T-helper 1 cell (primary cell): ENCODE results near the gene FAM13A.
"Not testable (repeated sequence)": the region's sequence is repeated elsewhere in the genome, so short reads cannot be mapped to it uniquely, and the experiment has no call there.

Experiments used
- DNase-seq, 5 donors: peaks; one replicate each; pipeline ENCODE4 v3.0.0-alpha.2; 2012 to 2020

Gene FAM13A

DNA sequence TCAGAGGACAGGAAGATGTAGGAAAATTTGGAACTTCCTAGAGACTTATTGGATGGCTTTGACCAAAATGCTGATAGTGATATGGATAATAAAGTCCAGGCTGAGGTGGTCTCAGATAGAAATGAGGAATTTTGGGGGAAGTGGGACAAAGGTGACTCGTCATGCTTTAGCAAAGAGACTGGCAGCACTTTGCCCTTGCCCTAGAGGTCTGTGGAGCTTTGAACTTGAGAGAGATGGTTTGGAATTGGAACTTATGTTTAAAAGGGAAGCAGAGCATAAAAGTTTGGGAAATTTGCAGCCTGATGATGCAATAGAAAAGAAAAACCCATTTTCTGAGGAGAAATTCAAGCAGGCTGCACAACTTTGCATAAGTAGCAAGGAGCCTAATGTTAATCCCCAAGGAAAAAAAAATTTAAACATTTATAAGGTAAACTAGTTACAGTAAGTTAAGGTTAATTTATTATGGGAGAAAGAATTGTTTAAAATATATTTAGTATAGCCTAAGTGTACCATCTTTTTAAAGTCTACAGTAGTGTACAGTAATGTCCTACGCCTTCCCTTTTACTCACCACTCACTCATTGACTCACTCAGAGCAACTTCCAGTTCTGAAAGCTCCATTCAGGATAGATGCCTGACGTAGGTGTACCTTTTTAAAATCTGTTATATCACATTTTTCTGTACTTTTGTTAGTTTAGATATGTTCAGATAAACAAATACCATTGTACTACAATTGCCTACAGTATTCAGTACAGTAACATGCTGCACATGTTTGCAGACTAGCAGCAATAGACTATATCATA, 101.2 kb downstream of the FAM13A start:
- DNase-seq = no peak

GRCh38 chr4:88953400-88953799, 103.6 kb downstream of the FAM13A start:
- DNase-seq = no peak

DNA sequence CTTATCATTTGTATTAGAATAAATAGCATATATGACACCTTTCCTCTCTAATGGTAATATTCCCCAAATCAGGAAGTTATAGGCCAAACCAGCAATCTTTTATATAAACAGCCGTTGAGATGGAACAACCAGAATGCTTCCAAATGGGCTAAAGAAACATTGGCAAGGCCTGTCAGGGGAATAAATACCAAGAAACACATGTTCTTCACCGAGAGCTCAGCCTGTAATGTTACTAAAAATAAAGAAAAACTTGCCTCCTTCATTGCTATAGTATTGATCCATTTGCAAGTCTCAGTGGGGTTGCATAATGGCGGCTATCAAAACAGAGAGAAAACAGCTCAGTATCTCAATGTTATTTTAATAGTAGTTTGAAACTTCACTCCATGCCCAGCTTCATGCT, 104.9 kb downstream of the FAM13A start:
- no peak for DNase-seq

DNA sequence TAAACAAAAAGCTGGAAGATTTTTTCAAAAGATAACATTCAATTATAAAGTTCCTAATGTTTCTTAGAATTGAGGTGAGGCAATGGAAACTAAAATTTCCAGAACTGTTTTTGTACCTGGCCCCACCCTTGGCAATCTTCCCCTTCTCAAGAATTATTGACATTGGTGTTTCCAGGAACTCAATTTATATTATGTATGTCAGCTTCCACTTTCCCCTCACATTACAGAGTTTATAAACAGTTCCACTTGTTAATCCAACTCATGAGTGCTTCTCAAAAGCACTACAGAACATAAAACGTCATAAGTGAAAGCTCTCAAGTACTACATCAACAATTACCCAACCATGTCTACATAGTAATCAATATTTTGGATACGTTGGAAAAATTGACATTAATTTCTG, 107.4 kb downstream of the FAM13A start:
- peak in 1 of 5 donors; percentile 38 for DNase-seq

DNA sequence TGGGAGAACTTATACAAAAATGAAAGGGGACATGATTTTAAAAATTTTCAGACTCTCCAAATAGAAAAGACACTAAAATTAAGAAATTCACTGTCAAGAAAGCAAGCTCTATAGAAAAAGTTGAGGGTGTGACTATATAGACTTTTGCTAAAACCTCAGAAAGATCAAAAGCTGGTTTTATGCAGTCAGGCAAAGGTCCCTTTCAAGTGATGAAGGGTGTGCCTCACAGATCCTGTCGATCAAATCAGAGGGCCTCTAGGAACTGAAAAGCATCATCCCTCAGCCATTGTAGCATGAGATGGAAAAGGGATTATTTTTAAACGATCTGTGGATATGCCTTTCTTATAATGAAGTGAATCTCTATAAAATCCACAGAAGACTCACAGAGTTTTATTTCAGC, 116.5 kb downstream of the FAM13A start:
- peak in 1 of 5 donors; percentile 27 for DNase-seq

GRCh38 chr4:88939697-88940096, 117.3 kb downstream of the FAM13A start:
- DNase-seq = no peak

DNA sequence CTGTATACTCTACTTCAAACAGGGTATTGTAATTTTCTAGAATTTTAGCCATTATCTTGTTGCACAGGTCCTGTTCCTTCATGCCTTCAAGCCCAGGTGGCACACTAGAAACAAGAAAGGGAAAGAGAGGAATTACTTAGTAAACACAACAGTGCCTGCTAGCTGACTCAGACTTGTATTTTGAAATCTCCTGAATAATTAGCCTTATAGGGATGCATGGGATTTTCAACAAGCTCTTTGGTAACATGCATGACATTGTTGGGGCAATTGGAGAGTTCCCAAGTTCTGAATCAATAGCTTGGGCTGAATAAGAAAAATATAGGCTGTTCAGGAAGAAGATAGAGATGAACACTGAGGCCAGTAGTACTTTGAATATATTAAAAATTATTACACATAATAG, 118.8 kb downstream of the FAM13A start:
- DNase-seq = no peak

GRCh38 chr4:88937081-88937480, 119.9 kb downstream of the FAM13A start:
- no peak for DNase-seq

DNA sequence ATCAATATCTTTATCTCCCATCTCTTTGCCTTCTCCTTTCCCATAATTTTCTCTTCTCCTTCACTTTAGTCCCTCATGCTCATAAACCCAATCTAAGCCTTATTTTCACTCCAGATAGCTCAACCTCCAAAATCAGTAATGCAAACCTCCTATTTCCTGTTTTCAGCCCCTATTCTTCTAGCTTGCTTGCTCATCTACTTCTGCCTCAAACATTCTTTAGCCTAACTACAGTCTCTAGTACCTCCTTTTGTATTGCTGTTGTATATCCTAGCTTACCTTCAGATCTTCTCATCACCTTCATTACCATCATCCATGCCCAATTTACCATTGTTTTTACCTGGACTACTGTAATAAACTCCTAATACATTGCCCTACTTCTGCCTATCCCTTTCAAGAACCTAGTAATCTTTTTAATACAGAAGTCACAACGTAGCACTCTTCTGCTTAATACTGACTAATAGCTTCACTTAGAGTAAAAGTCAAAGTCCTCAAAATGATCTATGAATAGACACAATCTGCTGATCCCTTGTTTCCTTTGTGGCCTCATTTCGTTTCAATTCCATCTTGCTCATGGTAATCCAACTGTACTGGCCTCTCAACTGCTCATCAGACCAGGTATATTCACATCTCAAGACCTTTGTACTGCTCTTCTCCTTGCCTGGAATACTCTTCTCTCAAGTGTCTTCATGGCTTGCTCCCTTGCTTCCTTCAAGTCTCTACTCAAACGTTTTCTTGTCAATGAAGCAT, 123.4 kb downstream of the FAM13A start:
- no peak for DNase-seq

DNA sequence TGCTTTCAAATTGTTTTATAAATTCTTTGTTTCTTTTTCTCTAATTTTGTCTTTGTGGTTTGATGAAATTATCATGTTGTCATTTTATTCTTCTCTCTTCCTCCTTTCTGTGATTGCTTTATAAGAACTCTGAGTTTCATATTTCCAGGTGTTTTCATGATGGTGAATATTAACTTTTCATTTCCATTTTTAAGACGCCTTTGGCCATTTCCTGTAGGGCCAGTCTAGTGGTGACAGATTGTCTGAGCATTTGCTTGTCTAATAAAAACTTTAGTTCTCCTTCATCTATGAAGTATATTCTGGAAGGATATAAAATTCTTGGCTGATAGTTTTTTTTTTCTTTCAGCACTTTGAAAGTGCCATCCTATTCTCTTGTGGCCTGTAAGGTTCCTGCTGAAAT, 128.1 kb downstream of the FAM13A start:
- no peak for DNase-seq

GRCh38 chr4:88927420-88927819, 129.6 kb downstream of the FAM13A start:
- no peak for DNase-seq

DNA sequence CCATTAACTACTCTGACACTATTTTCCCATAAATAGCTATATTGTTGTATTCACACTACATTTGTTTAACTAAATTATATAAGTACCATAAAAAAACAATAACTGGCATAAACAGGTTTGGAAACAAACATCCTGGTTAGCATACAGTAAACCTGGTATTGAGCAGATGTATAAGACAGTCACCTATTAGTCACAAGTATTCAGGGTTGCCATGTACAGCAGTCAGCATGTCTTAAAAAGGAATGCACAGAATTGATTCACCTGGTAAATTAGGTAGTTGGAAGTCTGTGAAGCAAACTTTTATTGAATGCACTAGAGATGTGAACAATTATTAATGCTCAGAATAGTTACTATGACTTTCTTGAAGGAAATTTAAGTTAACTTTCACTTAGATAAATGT, 137.9 kb downstream of the FAM13A start:
- DNase-seq = no peak

DNA sequence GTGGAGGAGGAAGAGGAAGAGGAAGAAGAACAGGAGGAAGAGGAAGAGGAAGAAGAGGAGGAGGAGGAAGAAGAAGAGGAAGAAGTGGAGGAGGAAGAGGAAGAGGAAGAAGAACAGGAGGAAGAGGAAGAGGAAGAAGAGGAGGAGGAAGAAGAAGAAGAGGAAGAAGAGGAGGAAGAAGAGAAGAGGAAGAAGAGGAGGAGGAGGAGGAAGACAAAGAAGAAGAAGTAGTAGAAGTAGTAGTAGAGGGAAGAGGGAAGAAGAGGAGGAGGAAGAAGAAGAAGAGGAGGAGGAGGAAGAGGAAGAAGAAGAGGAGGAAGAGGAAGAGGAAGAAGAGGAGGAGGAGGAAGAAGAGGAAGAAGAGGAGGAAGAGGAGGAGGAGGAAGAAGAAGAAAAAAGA, 143.8 kb downstream of the FAM13A start:
- DNase-seq = not testable (repeated sequence)

- DNase-seq = no peak
Observed at GRCh38 chr4:88911246-88912212, 145.5 kb downstream of the FAM13A start.

- no peak for DNase-seq
Observed at GRCh38 chr4:88910101-88910500, 146.9 kb downstream of the FAM13A start.

- no peak for DNase-seq
Observed at GRCh38 chr4:88908521-88908920, 148.5 kb downstream of the FAM13A start.

DNA sequence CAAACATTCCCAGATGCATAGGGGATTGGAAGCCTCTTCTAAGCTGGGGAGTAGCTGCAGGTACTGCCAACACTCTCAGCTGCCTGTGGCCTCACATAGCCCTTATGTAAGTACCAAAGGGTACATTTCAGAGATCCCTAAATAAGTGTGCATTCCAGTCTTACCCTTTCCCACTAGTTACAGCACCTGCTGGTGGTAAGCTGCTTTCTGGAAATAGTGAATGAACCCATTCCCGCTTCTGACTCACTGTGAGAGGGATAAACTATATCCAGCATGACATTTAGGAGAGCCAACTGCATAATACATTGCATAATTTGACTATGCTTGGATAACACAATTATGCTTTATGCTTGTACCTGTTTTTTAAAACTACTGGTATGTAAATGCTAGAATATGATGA, 149.0 kb downstream of the FAM13A start:
- no peak for DNase-seq

- no peak for DNase-seq
Observed at GRCh38 chr4:88907478-88907877, 149.5 kb downstream of the FAM13A start.

DNA sequence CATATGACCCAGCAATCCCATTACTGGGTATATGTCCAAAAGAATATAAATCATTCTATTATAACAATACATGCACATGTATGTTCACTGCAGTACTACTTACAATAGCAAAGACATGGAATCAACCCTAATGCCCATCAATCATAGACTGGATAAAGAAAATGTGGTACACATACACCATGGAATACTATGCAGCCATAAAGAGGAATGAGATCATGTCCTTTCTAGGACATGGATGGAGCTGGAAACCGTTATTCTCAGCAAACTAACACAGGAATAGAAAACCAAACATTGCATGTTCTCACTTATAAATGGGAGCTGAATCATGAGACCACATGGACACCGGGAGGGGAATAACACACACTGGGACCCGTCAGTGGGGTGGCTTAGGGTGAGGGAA, 152.7 kb downstream of the FAM13A start:
- DNase-seq = not testable (repeated sequence)

DNA sequence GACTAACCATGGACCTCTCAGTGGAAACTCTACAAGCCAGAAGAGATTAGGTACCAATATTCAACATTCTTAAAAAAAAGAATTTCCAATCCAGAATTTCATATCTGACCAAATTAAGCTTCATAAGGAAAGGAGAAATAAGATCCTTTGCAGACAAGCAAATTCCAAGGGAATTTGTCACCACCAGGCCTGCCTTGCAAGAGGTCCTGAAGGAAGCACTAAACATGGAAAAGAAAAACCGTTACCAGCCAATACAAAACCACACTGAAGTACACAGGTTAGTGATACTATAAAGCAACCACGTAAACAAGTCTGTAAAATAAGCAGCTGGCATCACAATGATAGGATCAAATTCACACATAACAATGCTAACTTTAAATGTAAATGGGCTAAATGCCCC, 156.6 kb downstream of the FAM13A start:
- no peak for DNase-seq

- DNase-seq = no peak
Observed at GRCh38 chr4:88897752-88898151, 159.2 kb downstream of the FAM13A start.

DNA sequence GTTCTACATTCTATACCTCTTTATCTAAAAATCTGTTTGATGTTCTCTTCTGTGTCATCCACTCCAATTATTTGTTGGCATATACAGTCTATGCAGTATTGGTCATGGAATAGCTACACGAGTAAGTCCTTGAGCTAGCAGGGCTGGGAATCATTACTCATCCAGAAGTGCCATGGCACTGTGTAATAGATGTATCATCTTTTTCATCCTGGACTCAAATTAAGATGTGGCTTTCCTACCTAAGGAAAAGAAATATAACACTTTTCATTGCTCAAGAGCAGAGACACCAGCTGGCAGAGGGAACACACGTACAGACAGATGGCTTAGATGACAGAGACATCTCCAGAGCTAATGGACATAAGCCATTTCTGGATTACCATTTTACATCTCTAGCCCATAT, 159.8 kb downstream of the FAM13A start:
- no peak for DNase-seq

DNA sequence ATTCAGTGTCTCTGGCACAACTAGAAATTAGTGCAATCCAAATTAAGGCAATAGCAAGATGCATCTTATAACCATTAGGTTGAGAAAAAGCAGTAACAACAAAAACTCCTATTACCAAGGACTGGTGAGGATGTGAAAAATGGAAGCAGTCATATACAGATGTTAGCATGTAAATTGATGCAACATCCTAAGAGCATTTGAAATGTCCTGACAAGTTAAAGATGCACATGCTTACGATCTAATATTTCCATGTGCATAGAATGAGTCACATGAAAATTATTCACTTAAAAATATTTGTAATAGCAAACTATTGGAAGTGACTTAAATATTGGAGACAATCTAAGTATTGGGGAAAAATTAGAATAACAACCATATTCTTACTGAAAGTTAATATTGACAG, 163.0 kb downstream of the FAM13A start:
- DNase-seq = no peak
